Omental fat pad (tissue), 4 donors: ENCODE data around the gene REL. TPM values are rescaled to one million over a fixed set of nuclear protein-coding genes. Genes with fewer than 3 reads are reported as not detected.

Source experiments
- ATAC-seq: fragments of 150-250 bp; one replicate; pipeline ENCODE4 v1.9.1; 2016; ENCODE audit warnings: mild to moderate bottlenecking, moderate library complexity; ENCODE audit not compliant: low FRiP score
- DNase-seq: peaks from one replicate; pipeline ENCODE4 v3.0.0-alpha.2; 2019; ENCODE audit warnings: low spot score
- CTCF ChIP-seq, 3 donors: fragments of 450-650 bp; IDR thresholded peaks; one replicate each; pipeline ENCODE4 v1.5.1; 2016 to 2017; ENCODE audit warnings: antibody characterized with exemption in 3 of 3, mild to moderate bottlenecking in 3 of 3, moderate library complexity in 2 of 3
- small RNA-seq: library from RNA; depleted of rRNA; stranded (forward); fragments of <200 nt; gene quantifications from one replicate; pipeline ENCODE3, GENCODE V24; 2016
- total RNA-seq, 4 donors: library from RNA; depleted of rRNA; stranded (reverse); fragments of >200 nt; gene quantifications; one replicate each; pipeline ENCODE4 v1.1.0, GENCODE V29; 2016

Gene REL
- total RNA-seq, 4 donors from 2014 or later: 15.5 to 128 (median 22.5) TPM

DNA sequence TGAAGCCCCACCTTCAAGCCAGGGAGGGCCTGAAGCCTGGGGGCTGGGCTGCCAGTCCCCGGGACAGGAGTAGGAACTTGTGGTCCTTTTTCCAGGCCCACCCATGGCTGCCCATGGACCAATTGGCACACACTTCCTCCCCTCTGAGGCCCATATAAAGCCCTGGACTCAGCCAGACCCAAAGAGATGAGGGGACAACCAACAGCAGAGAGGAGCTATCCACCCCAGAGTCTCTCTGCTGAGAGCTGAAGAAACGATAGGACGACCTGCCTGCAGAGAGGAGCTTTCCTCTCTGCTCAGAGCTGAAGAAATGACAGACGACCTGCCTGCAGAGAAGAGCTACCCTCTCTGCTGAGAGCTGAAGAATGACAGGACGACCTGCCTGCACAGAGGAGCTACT is 92.3 kb downstream of the REL start:
- DNase-seq (no peak), ATAC-seq (no peak)
- no peak for TF ChIP-seq CTCF (IDR thresholded peaks at IDR 0.05)

- no peak for TF ChIP-seq CTCF (IDR thresholded peaks at IDR 0.05)
- ATAC-seq: no peak
- no peak for DNase-seq
These were observed 93.3 kb downstream of the REL start for GRCh38 chr2:60974652-60975051.

Small RNA genes lying within 50 kb of the gene (small RNA-seq; reads per million reads assigned to genes)
- gene RN7SL632P: not detected
- gene RNU4-51P: not detected

Other genes starting within 250 kb of the REL start
- 10 to 100 TPM; 12.3 to 19.2 (median 14.9) TPM for gene PAPOLG, start 125.3 kb upstream of the REL start, total RNA-seq
- gene PEX13, start 136.1 kb downstream of the REL start, total RNA-seq: 10 to 100 TPM; 13.6 to 30.1 (median 23.2) TPM
- 1 to 10 TPM; 2.9 to 6.1 (median 4.7) TPM for gene PUS10, start 136.7 kb downstream of the REL start, total RNA-seq
- 10 to 100 TPM in 1 of 4 donors, 1 to 10 TPM in 3; 2.6 to 15.0 (median 6.4) TPM for gene SANBR, start 184.3 kb downstream of the REL start, total RNA-seq